Brain pericyte (primary cell): Measurements from ENCODE around the gene TUBB2B.
"Not testable (repeated sequence)": the region's sequence is repeated elsewhere in the genome, so short reads cannot be mapped to it uniquely, and the experiment has no call there.

Experiments used
- DNase-seq: peaks from one replicate; pipeline ENCODE4 v3.0.0-alpha.2; 2012; ENCODE audit warnings: low read depth, low spot score

The TUBB2B gene

GRCh38 chr6:3210024-3210610 lies 17.3 kb downstream of the TUBB2B start:
- DNase-seq = no peak

GRCh38 chr6:3209114-3210023 lies 18.1 kb downstream of the TUBB2B start:
- peak; percentile 58 for DNase-seq

- DNase-seq = no peak
Measured at GRCh38 chr6:3208775-3209113, 18.7 kb downstream of the TUBB2B start.

GRCh38 chr6:3208098-3208774 lies 19.2 kb downstream of the TUBB2B start:
- no peak for DNase-seq

- DNase-seq = no peak
Measured at GRCh38 chr6:3206339-3207015, 21.0 kb downstream of the TUBB2B start.

GRCh38 chr6:3205913-3206312 lies 21.5 kb downstream of the TUBB2B start:
- DNase-seq = no peak

- no peak for DNase-seq
Measured at GRCh38 chr6:3204921-3205320, 22.5 kb downstream of the TUBB2B start.

GRCh38 chr6:3202999-3203696 lies 24.3 kb downstream of the TUBB2B start:
- no peak for DNase-seq

GRCh38 chr6:3201388-3201787 lies 26.1 kb downstream of the TUBB2B start:
- no peak for DNase-seq

GRCh38 chr6:3200682-3201081 lies 26.8 kb downstream of the TUBB2B start:
- DNase-seq = no peak

GRCh38 chr6:3199382-3199781 lies 28.1 kb downstream of the TUBB2B start:
- DNase-seq = no peak

- DNase-seq = not testable (repeated sequence)
Measured at GRCh38 chr6:3197734-3198133, 29.7 kb downstream of the TUBB2B start.

- no peak for DNase-seq
Measured at GRCh38 chr6:3196770-3197169, 30.7 kb downstream of the TUBB2B start.

- DNase-seq = no peak
Measured at GRCh38 chr6:3195695-3196497, 31.6 kb downstream of the TUBB2B start.

- DNase-seq = no peak
Measured at GRCh38 chr6:3195420-3195694, 32.1 kb downstream of the TUBB2B start.

- no peak for DNase-seq
Measured at GRCh38 chr6:3194535-3195419, 32.7 kb downstream of the TUBB2B start.

GRCh38 chr6:3193102-3193849 lies 34.2 kb downstream of the TUBB2B start:
- no peak for DNase-seq

GRCh38 chr6:3190779-3191178 lies 36.7 kb downstream of the TUBB2B start:
- no peak for DNase-seq

GRCh38 chr6:3190056-3190455 lies 37.4 kb downstream of the TUBB2B start:
- no peak for DNase-seq
